Stimulated activated CD4-positive, alpha-beta T cell treated with anti-CD3 and anti-CD28 coated beads, Interleukin-1b, Interleukin-23, amount 100 ng/mL, for 48 hours (primary cell): Measurements from ENCODE around the gene CDYL.

Experiments used
- DNase-seq: peaks from one replicate; pipeline ENCODE4 v3.0.0-alpha.2; 2020

CDYL gene, protein sequence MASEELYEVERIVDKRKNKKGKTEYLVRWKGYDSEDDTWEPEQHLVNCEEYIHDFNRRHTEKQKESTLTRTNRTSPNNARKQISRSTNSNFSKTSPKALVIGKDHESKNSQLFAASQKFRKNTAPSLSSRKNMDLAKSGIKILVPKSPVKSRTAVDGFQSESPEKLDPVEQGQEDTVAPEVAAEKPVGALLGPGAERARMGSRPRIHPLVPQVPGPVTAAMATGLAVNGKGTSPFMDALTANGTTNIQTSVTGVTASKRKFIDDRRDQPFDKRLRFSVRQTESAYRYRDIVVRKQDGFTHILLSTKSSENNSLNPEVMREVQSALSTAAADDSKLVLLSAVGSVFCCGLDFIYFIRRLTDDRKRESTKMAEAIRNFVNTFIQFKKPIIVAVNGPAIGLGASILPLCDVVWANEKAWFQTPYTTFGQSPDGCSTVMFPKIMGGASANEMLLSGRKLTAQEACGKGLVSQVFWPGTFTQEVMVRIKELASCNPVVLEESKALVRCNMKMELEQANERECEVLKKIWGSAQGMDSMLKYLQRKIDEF

DNA sequence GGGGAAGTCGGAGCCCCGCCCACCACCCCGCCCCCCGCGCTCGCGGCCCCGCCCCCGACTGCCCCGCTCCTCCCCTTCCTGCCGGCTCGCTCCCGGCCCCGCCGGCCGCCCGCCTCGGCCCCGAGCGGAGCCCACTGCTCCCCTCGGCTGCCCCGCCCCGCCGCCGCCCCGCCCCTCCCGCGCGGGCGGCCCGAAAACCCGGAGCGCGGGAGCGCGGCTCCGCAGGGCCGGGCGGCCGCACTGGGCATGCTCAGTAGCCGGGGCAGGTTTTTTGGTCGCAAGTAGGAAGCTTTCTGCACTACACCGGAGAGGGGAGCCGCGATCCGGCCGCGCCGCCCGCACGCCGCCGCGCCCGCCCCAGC lies at the start of gene CDYL:
CDYL (plus strand) TSS at position 274 of the 362 bp plus-strand sequence. CDS start 380 bp downstream, outside the sequence.
- peak; percentile 86 for DNase-seq

DNA sequence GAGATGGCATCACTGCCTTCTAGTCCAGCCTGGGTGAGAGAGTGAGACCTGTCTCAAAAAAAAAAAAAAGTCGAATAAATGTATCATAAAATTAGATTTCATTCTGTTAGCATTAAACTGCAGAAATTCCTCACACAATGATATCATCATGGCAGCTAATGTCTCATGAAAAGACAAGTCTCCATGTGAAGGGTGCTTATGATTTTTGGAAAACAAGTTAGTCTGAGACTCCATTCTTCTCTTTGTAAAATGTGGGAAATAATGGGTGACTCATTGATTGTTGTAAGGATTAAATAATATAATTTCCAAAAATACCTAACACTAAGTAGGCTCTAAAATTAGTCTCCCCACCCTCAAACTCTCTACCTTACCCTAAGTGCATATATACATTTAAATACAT lies 49.6 kb upstream of the CDYL start:
- no peak for DNase-seq

DNA sequence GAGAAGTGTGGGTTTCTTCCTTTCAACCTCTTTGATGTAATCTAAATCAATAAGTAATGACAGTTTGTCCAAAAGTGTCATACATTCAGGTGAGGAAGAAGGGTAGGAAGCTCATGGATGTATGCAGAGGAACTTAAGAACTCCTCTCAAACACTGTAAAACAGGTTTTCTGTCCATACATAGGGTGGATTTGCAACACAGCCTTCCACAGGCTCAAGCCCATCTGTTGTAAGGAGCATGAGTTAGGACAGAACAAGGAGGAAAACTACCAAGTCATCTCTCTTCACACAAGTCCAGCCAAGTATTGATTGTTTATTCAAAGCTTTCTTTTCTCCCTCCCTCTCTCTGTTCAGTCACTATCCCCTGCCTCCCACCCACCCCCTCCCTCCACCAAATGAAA lies 49.0 kb upstream of the CDYL start:
- DNase-seq = no peak

DNA sequence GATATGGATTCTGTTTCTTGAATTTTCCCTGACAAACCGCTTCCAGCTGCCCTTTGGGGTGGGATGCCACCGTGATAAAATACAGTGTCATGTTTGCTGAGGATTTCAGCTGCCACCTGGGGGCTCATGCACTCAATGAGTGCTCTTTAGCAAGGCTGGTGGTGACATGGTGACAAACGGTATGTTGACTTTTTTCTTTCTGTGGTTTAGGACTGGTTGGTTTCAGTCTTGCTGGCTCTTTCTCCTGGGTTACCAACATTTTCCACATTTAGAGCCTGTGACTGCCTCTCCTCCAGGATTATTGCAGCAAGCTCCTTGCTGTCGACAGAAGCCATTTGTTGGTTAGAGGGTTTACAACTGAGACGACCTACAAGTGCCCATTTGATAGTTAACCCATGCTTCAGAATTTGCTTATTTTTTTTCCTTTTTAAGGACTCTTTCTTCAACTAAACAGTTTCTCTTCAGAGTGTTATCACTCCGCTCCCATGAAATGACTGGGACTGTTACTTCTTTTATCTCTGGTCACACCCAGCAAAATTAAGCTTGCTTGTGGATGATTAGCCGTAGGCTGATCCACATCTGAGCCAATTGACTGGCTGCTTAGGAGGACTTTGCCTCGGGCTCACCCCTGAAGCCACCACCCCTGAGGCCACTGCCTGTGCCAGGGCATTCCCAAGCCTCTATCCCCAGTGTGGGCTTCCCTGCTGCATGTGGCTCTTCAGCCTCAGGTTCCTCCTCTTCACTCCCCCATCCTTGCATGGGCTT lies 48.4 kb upstream of the CDYL start:
- peak; percentile 6 for DNase-seq

DNA sequence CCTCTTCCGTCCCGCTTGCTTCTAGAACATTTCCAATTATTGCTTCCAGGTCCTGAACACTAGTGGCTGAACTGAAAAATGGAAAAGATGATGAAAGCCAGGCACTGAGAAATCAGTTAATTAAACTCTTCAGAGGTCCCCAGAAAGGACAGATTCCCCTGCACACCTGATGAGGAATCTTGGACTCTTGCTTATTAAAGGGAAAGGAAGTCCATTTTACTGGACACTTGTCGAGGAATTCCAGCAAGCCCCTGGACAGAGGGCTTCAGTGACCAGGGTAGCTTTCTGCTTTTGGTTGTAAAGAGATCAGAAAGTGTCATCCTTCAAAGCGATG lies 47.8 kb upstream of the CDYL start:
- DNase-seq = no peak

DNA sequence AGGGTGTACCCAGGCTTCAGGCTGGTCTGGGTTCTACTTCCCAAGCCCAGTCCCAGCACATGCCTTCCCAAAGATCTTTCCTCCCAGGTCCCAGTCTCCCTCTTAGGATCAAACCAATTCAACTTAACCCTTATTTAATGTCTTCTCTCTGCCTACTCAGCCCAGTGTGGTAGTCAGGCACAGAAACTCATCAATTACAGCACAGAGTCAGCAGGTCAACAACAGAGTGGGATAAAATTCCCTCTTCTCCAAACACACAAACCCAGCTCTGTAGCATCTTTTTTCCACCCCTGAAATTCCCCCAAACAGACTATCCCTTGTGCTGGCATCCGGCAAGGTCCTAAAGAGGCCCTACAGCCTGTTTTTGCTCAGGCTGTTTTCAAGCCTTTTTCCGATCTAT lies 47.3 kb upstream of the CDYL start:
- DNase-seq = no peak

DNA sequence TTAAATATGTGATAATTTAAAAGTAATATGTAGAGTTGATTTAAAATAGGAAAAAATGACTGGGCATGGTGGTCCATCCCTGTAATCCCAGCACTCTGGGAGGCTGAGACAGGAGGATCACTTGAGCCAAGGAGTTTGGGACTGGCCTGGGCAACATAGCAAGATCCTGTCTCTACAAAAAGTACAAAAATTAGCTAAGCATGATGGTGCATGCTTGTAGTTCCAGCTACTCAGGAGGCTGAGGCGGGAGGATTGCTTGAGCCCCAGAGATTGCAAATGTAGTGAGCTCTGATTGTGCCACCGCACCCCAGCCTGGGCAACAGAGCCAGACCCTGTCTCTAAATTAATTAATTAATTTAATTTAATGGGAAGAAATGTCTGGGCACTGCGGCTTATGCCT lies 44.2 kb upstream of the CDYL start:
- no peak for DNase-seq

DNA sequence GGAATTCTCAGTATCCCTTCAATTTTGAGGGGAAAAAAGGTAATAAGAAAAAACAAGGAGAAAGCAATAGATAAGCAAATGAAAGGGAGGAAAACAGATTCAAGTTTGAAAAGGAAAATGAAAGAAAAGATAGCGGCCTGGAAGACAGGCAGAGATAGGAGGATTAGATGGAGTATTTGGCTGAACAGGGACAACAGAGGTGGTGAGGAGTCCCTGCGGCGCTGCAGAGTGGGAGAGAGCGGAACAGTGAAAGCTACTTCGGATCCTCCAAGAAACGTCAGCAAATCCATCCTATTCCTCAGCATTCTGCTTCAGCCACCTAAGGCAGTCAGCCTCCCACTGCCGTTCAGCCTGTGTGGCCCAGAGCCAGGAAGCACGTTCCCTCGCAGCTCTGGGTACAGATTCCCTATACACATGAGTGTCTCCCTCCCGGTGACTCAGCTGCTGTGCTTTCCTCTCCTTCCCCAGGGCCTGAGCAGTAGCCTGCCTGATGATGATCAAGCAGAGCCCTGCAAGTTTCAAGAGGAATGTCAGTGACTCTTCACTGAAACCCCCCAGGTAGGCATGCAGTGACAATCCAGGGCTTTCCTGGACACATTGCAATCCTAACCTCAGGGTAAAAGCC lies 43.4 kb upstream of the CDYL start:
- DNase-seq = no peak

DNA sequence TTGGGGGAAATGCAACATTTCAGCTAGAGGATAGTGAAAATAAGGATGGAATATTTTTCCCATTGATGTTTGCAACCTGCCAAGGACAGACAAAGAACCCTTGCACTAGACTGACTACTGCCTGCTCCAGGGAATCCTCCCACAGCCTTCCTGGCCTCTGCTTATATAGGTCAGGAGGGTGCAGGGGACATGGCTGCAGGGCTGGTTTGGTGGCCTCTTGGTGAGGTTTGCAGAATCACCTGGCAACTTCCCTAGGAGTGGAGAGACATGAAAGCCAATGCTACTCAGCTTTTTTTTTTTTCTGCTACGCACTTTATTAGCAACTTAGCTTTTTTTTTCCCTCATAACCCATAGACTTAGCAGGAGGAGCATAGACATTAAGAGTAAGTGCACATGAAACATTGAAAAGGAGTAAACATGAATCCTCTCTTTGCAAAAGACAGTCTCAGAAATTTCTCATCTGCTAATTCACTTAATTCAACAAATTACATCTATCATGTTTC lies 39.8 kb upstream of the CDYL start:
- DNase-seq = no peak

DNA sequence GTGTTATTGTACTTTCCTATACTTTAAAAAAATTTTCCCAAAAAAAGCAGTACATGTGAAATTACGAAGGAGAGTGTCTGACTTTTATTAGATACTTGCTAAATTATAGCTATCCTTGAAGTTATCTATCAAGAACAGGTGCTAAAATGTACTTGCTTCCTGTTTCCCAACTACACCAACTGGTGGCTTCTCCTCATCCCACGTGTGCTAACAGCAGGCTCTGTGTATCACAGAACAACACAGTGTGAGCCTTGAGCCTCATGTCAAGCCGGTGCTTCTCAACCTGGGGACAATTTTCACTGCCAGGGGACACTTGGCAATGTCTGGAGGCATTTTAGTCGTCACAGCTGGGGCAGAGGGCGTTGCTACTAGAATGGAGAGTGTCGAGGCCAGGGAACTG lies 36.2 kb upstream of the CDYL start:
- DNase-seq = no peak

DNA sequence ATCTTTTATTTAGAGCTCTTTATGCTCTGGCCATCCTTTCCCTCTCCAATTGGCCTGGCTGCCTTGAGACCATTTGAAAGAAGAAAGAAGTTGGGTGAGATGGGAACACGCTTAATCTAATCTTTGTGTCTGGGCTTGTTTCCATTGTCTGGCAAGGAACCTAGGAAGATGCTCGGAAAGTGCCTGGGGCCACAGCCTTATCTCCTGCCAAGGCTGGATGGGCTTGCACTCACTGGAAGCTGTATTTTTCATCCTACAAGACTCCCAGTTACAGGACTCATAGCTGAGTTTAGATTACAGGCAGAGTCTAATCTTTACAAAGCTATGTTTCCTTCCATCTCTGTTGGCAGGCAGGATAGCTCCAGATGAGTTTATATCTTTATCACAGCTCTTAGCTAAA lies 33.1 kb upstream of the CDYL start:
- DNase-seq = no peak

DNA sequence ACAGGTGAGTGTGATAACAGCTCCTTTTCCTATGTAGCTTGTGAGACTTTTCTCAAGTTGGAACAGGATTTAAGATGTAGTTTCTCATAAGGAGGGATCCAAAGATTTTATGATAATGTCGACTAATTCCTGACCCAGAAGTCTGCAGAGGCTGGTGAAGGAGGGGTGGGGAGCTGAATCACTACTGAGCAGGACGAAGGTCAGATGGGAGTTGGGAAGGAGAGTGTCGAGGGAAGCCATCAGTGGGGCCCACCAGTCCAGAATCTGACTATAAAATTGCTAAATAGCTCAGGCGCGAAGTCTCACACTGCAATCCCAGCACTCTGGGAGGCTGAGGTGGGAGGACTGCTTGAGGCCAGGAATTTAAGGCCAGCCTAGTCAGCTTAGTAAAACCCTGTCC lies 32.3 kb upstream of the CDYL start:
- no peak for DNase-seq

DNA sequence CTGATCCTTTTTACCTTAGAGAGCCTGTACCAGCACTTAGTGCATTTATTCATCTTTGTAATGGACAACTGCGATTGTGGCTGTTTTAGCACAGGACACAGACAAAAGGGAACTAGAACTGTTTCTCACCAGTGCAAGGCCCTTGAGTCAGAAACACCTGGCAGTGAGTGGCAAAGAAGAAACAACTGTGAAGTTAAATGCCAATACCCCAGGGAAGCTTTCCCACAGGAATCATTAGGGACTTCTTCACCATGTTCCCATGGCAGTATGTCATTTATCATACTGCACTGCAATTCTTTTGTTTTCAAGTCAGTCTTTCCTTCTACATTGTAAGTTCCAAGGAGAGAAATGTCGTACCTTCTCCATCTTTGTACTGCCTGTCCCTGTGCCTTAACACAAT lies 28.6 kb upstream of the CDYL start:
- no peak for DNase-seq

DNA sequence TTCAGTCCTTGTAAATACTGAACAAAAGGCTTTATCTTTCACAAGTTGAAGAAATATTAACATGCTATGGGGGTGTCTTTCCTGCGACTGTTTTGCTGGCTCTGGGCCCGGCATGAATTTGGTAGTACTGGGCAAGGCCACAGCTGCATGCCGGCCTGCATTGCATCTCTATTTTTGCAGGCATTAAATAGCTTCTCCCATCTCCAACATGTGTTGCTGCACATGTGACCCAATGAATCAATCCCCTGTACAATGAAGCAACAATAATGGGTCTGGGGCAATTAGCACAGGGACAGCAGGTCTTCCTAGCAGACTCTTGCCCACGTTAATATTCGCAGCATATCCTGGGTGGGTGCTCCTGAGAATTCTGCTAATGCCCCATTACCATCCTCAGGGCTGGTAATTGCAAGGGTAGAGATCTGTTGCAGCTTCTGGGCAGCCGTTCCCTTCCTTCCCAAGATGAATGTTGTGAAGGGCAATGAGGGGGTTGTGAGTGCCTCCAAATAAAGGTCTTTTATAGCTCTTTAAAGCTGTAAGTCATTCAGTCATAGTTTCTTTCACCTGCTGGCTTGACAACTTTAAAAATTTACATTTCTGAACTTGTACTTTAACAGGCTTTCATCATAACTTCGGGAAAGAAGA lies 24.3 kb upstream of the CDYL start:
- DNase-seq = no peak

DNA sequence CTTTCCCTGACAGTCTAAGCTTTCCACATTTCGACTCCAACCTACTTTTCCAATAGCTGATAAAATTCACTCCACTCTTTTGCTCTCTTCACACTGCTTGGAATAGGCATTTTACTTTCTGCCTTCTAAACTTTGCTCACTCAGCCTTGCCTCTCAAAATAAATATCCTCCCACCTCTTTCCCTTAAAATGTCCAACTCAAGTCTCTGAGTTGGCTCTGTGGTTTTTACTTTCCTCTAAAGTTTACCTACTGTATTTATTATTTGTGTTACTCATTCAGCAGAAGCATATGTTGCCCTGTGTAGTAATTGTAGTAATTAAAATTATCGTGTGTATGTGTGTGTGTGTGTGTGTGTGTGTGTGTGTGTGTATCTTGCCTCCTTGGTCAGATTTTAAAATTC lies 20.0 kb upstream of the CDYL start:
- no peak for DNase-seq

DNA sequence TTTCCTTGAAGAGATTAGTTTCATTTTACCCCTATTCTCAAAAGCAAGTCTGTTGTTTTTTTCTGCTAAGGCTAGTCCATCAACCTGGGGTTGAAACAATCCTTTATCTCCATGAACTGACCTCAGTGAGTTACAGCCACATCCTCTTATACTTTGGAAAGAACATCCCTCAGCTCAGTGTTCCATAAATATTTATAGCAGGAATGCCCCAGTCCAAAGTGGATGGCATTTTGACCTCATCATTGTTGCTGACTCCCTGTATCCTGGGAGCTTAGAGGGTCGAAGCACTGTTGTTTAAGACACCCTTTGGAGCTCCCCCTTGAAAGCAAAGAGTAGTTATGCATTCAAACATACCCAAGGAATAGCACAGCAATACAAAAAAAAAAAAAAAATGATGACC lies 16.2 kb upstream of the CDYL start:
- DNase-seq = no peak

DNA sequence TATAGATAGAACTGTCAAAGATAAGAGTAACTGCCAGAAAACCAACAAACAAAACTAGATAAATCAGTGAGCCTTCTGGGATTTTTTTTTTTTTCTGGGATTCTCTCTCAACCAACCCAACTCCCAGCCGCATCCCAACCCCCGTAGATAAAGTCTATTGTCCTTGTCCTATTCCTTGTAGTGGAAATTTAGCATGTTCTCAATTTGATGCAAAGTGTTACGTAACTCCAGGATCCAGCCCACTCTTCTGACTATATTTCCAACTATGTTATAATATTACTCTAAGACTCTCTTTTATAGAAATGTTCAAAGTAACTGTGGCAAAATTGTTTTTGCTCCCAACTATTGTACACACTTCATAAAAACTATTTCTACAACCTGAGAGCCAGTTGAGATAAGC lies 15.4 kb upstream of the CDYL start:
- no peak for DNase-seq

DNA sequence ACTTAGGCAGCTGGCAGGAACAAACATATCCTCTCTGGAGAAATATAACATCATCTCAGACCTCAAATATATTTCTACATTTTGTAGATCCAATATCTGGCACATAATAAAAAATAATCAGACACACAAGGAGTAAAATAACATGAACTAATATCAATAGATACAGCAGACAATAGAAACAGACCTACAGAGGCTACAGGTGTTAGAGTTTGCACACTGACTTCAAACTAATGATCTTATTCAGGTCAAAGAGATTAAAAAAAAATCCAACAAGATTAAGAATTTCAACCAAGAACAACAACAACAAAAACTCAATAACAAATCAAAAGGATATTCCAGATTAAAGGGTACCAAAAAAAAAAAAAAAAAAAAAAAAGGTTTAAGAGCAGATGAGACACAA lies 13.9 kb upstream of the CDYL start:
- no peak for DNase-seq

DNA sequence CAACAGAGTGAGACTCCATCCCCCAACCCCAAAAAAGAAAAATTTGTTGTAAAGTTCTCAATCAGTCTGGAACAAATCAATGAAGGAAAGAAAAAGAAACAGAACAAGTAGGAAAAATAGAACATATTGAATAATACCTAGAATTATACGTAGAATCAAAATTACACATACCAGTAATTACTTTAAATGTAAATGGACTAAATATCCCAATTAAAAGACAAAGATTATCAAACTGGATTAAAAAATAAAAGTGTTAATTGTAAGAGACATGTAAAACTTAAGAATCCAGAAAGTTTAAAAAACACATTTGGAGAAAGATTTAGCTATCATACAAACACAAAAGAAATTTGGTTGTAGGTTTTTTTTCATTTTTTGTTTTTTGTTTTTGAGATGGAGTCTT lies 12.3 kb upstream of the CDYL start:
- DNase-seq = no peak

DNA sequence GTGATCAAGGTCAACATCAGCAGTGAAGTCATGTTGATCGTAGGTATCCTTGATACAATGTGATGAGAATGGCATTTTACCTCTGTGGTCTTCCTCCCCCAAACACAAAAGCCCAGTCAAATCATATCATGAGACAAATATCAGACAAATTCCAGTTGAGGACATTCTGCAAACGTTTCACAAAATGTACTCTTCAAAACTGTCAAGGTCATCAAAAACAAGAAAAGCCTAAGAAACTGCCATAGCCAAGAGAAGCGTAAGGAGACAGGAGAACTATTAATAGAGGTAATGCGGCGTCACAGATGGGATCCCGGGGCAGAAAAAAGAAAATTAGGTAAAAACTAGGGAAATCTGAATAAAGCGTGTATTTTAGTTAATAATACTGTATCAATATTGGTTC lies 7.4 kb upstream of the CDYL start:
- no peak for DNase-seq

DNA sequence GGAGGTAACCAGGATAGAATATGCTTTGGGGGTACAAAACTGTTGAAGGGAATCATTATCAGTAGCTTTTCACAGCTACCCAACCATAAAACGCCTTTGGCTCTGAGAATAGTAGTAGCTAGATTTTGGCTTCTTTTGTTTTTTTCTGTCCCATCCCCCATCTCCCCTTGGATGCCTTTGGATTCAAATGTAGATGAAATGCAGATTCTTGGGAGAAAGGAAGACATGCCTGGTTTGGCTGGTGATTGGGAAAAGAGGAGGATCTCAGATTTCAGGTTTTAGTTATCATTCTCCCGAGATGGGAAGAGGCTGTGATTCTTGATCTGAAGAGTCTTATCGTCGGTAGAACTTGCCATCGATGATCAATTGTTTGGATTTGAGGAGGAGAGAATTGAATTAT lies 3.5 kb upstream of the CDYL start:
- no peak for DNase-seq

DNA sequence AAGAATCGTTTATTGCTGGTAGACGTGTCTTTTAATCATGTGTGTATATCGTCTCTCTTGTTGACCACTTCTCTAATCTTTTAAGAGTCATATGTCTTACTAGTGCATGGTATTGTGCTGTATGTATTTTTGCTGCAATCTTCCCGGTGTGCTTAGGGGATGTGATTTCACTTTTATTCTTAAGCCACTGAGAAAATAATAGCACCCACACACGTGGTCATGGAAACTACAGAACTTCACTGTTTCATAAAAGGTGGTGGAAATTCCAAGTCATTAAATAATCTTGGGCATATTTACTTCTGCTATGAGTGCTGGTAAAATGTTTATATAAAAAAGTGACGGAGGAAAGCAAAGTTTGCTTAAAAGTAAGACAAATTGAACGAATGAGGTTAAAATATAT lies 3.0 kb upstream of the CDYL start:
- no peak for DNase-seq

DNA sequence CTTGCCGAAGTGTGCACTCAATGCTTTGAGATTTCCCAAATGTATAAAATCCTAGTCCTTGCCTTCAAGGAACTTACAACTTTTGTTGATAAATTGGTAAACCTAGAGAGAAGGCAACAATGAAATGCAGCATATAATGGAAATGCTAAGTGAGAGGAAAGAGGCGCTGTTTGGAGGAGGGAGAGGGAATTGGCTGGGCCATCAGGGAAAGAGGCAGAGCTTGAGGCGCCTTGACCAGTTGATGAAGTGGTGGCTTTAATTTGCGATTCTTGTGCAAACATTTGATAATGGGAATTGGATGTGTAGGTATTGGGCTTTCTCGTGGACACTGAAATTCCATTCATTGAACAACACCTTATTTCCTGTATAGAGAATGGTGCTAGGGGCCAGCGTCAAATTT lies 1.9 kb upstream of the CDYL start:
- DNase-seq = no peak
